ENCODE results near the gene MTG1.

MTG1 gene

DNA sequence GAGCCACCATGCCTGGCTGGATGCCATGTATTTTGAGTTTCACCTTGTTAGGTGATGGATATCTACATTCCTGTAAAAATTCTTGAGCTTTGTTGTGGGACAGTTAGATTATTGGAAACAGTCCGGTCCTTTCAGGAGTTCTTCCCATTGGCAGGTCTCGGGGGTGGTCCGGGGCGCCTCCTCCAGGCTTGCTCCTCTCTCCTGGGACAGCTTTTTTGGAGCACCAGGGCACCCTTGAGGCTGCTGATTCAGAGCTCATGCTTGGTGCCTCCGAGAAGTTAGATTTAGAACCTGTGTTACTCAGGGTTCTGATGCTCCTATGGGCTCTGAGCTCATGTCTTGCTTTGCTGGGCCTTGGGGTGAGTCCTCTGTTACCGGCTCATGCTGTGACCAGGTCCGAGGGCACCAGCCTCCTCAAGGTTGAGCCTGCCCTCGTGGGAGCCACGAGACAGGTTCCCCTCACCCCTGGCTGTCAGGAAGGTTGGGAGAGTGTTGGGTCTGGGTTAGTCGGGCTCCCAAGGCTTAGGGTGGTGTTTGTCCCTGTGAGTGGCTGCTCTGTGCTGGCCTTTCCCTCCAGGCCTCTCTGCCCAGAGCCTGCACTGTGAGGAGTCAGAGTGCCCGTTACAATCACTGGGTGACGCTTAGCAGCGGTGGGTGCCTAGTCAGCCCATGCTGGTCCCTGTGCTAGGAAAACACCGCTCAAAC lies 24.5 kb downstream of the MTG1 start:
- no peak overlapping the region for H3K27ac ChIP-seq
- TF ChIP-seq, protein P1, sequence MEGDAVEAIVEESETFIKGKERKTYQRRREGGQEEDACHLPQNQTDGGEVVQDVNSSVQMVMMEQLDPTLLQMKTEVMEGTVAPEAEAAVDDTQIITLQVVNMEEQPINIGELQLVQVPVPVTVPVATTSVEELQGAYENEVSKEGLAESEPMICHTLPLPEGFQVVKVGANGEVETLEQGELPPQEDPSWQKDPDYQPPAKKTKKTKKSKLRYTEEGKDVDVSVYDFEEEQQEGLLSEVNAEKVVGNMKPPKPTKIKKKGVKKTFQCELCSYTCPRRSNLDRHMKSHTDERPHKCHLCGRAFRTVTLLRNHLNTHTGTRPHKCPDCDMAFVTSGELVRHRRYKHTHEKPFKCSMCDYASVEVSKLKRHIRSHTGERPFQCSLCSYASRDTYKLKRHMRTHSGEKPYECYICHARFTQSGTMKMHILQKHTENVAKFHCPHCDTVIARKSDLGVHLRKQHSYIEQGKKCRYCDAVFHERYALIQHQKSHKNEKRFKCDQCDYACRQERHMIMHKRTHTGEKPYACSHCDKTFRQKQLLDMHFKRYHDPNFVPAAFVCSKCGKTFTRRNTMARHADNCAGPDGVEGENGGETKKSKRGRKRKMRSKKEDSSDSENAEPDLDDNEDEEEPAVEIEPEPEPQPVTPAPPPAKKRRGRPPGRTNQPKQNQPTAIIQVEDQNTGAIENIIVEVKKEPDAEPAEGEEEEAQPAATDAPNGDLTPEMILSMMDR (conservative IDR thresholded peaks at IDR 0.05), result no peak
- TF ChIP-seq ZFX (IDR thresholded peaks at IDR 0.05), result no peak

DNA sequence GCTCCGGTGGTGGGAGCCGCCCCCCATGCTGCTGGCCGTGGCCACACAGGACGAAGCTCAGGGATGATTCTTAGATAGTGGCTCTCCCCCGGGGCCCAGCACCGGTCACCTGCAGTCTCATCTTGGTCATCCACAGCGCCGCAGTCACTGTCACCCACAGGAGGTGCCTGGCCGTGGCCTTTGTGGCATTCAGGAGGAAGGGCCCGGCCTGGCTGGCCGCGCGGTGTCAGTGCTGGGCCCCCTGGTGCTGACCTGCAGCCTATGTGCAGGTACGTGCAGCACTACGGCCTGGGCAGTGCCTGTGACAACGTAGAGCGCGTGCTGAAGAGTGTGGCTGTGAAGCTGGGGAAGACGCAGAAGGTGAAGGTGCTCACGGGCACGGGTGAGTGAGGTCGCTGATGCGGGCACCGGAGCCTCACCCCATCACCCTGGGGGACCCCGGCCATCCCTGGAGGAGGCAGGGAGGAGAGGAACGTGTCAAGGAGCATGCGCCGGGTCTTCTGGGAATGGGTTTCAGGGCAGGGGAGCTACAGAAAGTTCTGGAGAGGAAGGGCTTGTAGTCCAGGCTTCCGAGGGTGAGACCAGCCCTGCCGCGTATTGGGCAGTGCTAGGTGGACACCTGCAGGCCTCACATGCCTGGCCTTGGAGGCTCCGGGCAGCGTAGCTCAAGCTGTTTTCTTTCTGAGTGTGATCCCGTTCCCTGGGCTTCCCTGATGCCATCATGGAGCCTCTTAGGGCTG lies 25.4 kb downstream of the MTG1 start:
- TF ChIP-seq, protein P1 (conservative IDR thresholded peaks at IDR 0.05), result no peak
- no peak for TF ChIP-seq ZFX (IDR thresholded peaks at IDR 0.05)

DNA sequence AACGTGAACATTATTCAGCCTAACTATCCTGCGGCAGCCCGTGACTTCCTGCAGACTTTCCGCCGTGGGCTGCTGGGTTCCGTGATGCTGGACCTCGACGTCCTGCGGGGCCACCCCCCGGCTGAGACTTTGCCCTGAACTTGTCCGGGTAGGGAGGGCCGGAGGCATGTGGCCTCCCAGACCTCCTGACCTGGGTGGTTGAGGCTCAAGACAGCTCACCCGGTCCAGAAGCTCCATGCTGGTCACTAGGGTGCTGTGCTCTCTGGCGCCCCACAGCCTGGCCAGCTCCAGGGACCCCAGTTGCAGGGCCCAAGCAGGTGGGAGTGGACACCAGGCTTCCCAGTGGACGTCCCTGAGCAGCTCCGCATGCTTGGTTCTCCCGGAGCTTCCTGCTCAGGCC lies 26.1 kb downstream of the MTG1 start:
- H3K27ac ChIP-seq, result no peak overlapping the region
- TF ChIP-seq, protein P1 (conservative IDR thresholded peaks at IDR 0.05), result no peak
- TF ChIP-seq ZFX (IDR thresholded peaks at IDR 0.05), result no peak

More for the DNA sequence above, 25.4 kb downstream of the MTG1 start:
- no peak overlapping the region for H3K27ac ChIP-seq

DNA sequence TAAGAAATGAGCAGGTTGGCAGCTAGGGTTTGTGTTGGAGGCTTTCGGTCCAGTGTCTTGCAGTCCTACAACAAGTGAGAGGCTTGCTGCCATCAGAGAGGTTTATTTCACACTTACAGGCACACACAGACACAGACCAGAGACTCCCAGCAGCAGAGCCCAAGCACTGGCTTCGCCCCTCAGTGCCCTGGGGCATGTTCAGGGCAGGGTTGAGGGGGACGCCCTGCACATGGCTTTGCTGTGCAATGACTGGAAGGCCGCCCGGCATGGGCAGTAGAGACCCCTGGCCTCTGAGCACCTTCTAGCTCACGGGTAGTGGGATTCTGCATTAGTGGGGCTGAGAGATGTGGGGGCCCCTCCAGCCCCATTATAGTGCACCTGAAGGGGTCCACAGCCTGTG lies 26.6 kb downstream of the MTG1 start:
- no peak overlapping the region for H3K27ac ChIP-seq
- TF ChIP-seq, protein P1 (conservative IDR thresholded peaks at IDR 0.05), result no peak
- no peak for TF ChIP-seq ZFX (IDR thresholded peaks at IDR 0.05)

DNA sequence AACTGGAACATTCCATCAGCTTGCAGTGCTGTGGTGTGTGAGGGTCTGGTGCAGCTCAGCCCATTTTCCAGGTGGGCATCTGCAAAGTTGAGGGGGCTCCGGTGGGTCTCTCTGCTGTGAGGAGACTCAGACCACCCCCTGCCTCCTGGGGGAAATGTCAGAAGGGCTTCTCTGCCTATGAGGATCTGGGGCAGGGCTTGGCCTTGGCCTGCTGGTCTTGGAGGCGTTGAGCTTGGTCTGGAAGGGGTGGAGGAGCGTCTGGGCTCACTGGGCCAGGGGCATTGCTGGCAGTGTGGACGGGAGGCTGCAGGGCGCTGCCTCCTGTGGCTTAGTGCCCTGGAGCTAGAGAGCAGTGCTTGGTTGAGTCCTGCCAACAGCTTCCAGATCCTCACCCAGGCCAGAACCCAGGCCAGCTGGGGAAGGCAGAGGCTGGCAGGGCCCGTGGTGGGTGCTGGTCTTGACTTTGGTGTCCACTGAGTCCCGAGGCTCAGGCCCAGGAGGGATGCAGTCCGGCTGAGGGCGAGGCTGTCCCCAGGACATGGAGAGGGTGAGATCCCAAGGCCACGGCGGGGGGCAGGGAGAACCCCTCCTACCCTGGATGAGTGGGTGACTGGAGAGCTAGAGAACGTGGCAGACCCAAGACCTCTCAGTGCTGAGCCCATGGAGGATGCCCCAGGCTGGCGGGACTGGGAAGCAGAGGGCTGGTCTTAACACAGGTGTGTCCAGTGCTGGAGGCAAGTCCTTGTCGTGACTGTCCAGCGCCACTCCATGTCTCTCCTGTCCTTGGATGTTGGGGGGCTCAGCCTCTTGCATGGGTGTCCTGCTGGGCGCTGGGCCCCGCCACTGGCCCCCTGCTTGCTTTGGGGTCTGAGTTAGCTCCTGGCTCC lies 27.6 kb downstream of the MTG1 start:
- no peak overlapping the region for H3K27ac ChIP-seq
- no peak for TF ChIP-seq ZFX (IDR thresholded peaks at IDR 0.05)
- TF ChIP-seq, protein P1 (conservative IDR thresholded peaks at IDR 0.05), result no peak

DNA sequence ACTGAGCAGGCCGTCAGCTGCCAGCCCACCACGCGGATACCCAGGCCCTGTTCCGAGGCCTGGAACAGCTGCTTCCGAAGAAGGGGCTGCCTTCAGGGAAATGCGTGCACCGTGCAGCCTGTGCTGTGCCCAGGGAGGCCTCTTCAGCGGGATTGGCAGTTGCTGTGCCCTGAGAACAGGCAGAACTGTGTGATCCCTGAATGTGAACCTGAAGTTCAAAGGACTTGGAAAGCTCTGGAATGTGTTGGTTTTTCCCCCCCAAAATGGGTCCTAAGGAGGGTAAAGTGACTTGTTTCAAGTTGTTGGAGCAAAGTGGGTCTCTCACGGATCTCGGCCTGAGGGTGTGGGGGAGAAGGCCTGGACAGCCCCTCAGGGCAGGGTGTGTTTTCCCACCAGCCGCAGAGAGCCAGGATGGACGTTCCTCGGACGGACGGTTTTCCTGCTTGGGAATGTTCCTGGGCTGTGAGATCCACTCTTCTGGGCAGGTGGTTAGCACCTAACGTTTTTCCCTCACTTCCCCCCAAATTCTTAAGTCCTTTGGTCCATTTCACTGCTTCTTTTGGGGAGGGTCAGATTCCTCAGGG lies 28.4 kb downstream of the MTG1 start:
- no peak for TF ChIP-seq ZFX (IDR thresholded peaks at IDR 0.05)
- TF ChIP-seq, protein P1 (conservative IDR thresholded peaks at IDR 0.05), result no peak
- H3K27ac ChIP-seq, result no peak overlapping the region
